Activated CD4-positive, alpha-beta T cell treated with anti-CD3 and anti-CD28 coated beads for 4 hours (primary cell): ENCODE measurements around the gene POFUT2.
A peak's percentile ranks its signal among the peaks of the same experiment; 100 is the strongest.

Experiments used
- DNase-seq, 2 donors: peaks; one replicate each; pipeline ENCODE4 v3.0.0-alpha.2; 2020

POFUT2 gene

DNA sequence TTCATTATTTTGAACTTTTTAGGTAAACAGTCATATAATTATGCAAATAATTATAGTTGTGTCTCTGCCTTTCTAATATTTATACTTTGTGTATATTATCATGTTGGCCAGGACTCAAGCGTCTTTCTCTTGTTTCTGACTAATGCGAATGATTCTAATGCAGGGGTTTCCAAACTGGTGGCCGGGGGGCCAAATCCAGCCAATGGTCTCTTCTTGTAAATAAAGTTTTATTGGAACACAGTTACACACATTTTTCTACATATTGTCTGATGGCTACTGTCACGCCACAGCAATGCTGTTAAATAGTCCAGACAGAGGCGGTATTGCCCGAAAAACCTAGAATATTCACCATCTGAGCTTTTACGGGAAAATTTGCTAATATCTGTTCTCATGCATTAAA lies 8.9 kb upstream of the POFUT2 start:
- DNase-seq = no peak

DNA sequence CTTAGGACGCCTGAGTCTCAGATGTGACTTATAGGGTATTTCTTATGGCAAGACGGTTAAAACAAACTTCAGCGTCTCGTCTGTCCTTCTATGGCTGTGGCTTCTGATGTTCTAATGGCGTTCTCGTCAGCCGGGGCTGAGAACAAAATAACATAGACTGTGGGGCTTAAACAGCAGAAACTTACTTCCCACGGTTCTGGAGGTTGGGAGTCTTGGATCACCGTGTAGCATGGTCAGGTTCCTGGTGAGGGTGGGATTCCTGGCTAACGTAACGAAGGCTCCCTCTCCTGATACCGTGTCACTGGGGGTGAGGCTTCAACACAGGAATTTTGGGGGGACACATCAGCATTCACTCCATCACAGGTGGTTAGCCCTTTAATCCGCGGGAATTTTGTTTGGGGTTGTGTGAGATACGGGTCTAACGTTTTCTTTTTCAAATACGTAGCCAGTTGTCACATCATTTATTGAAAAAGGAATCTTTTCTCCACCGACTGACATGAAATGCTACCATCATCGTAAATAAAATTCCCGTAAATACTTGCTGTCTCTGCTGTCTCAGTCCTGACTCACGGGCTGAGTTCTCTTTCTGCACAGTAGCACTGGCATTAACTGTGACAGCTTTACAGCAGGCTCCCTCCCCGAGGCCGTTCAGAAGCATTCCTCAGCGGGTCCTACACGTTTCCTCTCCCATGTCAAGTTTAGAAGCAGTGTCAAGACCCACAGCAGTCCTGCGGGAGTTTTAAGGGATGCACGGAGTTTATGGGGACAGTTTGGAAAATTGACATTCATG lies 8.1 kb upstream of the POFUT2 start:
- no peak for DNase-seq

DNA sequence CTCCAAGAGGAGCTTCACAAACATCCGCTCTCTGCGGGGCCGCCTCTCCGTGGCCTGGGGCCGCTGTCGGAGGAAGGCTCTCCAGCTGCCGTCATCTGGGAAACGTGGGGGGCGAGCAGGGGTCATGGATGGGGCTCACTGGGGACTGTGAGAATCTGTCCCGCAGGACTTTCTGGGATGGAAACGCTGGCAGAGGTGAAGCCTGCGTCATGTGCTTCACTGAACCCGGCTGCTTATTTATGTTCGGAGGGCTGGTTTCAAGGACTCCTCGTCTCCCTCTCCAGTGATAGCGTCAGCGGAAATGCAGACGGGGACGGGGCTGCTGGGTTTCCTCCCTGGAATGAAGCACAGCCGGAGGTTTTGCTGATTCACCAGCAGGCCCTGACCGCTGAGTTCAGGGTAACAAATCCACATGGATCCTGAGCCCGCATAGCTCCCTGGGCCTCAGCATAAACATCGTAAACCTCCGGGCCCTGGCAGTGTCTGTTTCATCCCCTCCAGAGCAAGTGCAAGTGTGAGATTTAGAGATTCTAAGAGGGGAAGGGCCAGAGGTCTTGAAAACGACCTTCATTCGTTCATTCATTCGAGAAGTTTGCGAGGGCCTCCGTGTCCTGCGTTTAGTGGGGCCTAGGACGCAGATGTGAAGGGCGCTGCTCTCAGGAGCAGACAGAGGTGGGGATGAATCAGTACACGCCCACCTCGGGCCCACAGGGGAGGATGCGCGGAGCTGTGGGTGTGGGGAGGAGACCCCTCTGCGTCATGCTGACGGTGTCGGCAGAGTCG lies 7.0 kb upstream of the POFUT2 start:
- no peak for DNase-seq

DNA sequence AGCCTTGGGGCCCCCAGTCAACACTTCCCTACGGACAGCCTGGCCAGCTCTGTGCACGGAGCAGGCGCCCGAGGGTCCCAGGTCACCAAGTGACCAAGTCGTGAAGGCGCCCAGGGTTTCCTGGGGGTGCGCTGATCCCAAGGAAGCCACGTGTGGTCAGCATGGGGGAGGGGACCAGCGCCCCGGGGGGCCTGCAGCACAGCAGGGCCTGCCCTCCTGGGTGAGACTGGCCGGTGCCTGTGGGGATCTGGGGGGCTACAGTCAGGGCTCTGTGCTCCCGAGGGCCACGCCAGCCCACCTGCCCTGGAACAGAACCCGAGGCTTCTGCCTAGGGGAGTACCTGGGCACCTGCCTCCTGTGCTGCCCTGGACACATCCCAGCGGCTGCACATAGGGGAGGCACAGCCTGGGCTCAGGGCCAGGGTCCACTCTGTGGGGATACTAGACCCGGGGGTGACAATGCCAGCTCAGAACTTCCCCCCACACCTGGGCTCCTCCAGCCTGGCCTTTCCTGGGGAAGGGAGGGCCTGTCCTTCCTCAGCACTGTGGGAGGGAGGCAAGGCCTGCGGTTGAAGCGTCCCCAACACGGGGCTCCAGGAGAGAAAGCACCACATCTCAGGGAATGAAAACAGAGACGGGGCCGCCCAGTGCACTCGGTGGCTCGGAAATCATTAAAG lies 6.2 kb upstream of the POFUT2 start:
- DNase-seq = no peak

DNA sequence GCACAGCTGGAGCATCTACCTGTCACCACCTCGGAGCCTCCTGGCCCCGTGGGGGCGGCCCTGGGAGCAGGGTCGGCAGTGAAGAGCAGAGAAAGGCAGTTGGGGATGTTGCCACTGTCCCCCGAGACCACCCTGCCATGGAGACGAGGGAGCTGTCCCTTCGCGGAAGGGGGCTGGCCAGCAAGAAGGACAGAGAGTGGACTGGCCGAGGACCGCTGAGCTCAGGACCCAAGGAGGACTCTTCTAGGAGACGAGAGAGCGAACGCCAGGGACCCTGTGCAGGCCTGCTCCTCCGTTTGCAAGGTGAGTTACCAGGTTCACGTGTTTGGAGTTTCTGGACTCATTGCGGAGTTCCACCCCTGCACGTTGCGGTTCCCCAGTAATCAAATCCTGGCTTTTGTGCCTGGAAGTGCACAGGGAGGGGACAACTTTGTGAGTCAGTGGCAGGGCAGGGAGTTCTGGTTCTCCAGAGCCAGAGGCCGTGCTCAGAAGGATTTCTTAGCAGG lies 5.6 kb upstream of the POFUT2 start:
- DNase-seq = no peak

DNA sequence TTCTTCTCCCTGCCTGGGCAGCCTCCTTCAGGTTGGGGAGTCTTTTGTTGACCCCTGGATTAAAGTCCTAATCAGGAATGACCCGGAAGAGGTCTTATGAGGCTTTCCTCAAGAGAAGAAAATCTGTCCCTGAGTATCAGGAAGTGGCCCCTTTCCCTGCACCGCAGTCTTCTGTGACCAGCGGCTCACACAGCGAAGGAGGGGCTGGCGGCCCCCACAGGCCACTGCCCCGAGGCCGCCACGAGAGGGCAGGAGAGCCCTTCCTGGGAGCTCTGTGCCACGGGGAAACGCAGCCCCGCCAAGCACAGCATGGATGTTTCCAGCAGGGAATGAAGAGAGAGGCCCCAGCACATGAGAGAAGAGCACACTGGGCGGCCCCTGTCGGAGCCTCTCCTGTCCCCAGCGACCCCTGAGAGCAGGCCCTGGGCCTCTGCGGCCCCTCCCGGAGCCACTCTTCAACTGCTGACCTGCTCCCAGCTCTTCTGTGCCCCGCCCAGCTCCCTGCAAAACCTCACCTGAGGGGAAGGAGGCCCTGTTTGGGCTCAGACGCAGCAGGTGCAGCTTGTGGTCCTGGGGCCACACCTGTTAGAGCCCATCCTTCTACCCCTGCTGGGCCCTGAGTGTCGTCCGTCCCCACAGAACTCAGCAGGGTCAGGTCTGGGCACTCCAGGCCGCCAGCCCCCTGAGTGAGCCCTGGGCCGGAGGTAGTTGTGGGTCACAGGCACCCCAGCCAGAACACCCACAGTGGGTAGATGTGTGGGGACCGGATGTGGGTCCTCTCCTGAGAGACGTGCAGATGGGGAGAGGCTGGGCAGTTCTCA lies 4.9 kb upstream of the POFUT2 start:
- DNase-seq = peak; percentile 69 to 71

DNA sequence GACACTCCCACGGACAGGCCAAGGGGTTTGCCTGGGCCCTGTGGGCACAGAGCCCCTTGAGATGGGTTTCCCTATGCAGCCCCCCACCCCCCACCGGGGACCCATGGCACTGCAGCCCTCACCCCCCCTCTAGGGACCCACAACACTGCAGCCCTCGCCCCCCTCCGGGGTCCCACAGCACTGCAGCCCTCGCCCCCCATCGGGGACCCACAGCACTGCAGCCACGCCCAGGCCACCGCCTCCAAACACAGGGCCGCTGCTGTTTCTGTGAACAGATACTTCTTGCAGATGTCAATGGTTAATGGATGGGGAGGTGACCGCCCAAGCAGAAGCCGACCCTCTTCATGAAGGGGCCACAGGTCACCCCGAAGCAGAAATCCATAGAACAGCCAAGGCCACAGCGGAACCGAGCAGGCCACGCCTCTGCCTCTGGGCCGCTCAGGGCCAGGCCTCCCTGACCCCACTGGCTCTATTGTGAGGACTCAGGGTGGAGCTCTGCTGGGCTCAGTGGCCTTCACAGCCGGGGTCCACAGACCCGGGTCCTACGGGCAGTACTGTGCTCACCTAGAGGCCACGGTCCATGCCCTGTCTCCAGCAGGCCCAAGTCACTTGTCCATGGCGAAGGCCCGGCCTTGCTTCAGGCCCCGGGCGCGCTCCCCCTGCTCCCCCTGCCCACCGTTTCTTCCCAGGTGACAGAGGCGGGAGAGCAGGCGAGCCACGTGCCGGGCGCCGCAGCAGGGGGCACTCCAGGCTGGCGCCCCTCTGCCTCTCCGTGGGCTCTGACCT lies 4.1 kb upstream of the POFUT2 start:
- no peak for DNase-seq

DNA sequence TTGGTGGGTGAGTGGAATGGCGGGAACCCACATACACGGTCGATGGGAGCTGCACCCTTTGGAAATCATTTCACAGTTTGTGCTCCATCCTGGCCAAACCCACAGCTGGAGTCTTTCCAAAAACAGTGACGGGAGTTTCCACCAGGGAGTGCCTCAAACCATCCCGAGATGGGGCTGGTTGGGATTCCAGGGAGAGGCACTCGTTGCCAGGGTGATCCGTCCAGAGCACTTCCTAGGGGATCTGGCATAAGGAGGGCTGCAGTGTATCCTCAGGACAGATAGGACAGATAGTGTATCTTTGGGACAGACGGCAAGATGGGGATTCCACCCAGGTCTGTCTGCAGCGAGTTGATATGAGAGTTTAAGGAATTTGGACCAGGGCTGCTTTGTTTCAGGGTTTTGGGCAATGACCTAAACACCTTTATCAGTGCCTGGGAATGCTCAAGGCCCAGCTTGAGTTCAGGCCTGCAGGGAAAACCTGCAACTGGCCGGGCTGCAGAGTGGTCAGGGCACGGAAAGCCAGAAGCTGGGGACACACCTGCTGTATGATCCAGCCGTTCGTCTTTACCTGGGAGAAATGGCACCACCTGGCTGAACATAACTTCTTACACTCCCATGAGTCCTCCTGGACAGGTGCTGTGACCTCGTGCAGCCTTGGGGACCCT lies 3.4 kb upstream of the POFUT2 start:
- DNase-seq = no peak

DNA sequence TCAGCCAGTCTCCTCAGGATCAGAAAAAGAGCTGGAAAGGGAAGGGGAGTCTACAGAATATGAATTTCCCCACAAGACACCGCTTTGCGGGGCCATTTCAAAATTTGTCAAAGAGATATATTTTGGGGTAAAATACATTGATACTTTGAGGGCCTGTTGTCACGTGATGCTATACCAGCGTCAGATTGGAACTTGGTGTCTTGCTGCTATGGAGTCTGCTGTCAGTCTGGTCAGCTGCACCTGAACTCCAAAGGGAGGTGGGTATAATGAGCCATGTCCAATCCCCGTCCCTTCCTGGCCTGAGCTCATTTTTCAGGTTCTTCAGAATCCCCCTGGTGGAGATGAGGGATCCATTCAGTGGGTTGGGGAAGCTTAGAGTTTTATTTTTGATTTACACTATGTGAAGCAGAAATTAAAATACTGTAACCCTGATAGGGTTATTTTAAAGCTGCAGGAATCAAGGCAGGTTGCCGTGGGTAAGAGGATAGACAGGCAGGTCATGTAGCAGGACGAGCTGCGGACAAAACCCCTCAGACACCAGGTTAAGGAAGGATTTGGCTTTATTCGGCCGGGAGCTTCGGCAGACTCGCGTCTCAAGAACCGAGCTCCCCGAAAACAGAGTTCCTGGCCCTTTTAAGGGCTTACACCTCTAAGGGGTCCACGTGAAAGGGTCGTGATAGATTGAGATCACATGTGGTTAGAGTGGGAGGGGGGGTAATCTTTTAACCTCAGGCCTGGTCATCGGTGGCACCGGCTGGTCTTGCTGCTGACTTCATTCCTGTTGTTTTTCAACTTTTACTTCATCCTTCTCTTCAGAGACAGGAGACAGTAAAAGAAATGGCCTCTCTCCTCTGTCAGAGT lies 2.2 kb upstream of the POFUT2 start:
- no peak for DNase-seq

DNA sequence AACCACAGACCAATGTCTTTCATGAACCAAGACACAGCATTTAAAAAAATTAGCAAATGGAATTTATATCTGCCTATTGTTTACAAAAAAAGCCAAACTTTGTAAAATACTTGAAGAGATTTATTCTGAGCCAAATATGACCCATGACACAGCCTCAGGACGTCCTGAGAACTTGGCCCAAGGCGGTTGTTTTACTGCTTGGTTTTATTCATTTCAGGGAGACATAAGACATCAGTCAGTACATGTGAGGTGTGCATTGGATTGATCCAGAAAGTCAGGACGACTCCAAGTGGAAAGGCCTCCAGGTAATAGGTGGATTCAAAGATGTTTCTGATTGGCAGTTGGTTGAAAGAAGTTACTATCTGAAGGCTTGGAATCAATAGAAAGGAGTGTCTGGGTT lies 1.4 kb upstream of the POFUT2 start:
- no peak for DNase-seq

DNA sequence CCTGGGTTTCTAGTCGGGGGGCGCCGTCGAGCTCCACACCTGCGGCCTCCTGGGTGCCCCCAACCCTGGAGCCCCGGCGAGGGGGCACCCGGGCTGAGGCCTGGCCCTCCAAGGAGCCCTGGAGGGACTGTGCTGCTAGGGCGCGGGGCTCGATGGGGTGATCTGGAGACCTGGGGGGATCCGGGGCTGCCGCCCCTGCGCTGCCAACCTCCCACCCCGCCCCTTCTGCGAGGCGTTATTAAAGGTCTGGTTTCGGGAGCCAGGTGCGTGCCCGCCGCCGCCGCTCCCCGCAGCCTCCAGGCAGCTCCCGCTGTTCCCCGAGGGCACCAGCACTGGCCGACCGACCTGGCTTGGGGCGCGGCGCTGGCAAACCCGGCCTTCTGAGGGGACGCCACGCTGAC lies 746 bp upstream of the POFUT2 start:
- DNase-seq = no peak

DNA sequence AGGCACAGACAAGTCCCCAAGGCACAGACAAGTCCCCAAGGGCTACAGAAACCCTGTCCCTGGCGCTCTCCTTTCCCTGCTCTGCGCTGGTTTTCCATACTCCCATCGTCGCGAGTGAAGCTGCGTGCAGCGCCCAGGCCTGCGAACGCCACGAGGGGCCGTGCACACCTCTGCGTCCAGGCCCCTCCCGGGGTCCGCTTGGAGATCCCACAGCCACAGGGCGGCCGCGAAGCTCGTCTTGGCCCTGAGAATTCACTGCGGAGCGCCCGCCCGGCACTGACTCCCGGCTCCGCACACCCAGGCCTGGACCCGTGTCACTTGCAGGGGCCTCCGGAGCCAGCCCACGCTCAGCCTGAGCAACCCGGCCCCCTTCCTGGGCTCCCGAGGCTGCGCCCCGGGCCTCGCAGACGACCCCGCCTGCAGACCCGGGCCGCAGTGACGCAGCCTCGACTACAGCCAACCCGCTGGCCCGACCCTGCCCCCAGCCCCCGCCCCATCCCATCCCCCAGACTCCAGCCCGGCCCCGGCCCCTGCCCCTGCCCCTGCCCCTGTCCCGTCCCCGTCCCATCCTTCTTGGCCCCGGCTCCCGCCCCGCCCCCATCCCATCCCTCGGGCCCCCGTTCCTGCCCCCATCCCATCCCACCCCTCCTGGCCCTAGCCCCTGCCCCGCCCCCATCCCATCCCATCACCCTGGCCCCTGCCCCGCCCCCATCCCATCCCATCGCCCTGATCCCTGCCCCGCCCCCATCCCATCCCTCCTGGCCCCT lies 841 bp downstream of the POFUT2 start:
- no peak for DNase-seq

DNA sequence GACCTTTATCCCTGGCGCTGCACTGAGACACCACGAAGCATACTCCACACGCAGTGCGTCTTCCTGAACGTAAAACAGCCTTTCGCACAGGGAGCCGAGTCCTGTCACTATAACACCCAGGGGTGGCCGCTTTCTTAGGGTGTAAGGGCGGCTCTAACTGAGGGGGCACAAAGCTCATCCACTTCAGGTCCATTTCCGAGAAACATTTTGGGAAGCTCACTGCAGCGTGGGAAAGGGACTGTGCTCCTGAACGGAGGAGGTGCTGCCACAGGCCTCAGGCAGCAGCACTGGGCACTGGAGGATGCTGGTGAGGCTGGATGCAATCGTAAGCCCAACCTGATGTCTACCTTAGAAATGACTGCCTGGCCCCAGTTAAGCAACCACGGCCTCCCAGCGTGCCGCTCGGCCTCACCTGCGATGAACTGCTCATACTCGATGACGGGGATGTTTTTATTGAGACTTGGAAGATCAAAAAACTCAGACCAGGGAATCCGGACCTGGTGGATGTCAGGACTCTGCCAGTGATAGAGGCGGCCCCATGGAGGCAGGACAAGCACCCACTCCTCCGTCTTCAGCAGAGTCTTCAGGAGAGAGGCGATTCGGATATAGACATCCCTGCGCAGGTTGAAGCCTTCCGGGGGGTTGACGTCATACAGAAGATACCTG lies 2.3 kb downstream of the POFUT2 start:
- DNase-seq = no peak

DNA sequence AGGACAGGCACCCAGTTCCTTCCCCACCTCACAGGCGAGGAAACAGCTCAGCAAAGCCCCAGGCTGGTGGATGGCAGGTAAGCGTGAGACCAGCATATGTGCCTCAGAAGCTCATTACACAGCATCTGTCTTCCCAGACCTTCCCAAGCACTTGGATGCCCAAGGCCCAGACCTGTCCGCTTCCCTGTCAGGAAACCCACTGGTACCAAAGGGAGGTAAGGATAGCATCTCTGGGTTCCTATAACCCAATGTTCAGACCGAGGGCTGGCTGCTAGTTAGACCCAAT lies 3.3 kb downstream of the POFUT2 start:
- no peak for DNase-seq

DNA sequence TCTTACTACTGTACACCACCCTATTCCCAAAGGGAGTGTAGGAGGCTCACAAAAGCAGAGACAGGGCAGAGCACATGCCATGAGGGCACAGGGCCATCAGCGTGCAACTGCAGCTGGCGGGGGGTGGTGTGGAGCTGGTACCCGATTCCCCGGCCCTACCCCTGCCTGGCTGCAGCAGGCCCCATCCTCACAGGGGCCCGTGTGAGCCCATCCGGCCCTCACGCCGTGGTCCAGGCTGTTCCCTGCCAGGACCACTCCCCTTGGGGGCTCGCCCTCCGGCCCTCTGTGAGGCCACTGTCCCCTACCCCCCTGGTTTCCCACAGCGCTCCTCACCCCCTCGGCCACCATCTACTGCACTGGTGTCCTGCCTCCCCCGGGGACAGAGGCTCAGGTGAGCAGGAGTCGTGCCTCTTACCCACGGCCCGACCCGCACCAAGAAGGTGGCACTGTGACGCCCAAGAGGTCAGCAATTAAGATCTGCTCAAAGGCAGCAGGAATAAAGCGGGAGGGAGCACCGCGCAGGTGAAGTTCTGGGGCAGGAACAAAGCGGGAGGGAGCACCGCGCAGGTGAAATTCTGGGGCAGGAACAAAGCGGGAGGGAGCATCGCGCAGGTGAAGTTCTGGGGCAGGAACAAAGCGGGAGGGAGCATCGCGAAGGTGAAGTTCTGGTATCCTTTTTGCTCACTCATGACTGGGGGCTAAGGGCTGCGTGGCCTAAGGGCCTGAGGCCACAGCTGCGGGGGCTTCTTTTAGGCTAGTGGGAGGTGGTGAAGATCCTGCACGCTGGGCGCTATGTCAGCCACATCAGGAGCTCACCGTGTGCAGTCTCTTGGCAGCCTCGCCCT lies 3.9 kb downstream of the POFUT2 start:
- DNase-seq = no peak

DNA sequence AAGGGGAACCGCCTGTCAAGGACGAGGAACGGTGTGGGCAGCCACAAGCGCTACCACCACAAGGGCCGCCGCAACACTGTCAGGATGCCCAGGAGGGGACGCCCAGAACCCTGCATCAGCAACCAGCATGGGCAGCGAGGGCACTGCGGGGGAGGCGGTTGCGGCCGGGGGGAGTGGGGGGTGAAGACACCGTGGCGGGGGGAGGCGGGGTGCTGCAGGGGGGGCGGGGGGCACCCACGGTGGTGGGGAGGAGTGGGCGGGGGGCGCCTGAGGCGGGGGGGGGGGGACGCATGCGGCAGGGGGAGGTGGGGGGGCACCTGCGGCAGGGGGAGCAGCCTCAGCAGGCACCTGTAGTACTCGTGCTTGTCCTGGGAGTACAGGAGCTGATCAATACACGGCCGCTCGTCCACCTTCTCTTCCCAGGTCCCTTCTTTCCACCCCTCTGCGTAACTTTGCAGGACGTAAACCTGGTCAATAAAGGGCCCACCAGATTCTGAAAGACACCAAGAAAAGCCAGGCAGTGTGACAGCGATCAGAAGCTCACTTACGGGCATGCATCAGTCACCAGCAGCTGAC lies 4.6 kb downstream of the POFUT2 start:
- DNase-seq = no peak

DNA sequence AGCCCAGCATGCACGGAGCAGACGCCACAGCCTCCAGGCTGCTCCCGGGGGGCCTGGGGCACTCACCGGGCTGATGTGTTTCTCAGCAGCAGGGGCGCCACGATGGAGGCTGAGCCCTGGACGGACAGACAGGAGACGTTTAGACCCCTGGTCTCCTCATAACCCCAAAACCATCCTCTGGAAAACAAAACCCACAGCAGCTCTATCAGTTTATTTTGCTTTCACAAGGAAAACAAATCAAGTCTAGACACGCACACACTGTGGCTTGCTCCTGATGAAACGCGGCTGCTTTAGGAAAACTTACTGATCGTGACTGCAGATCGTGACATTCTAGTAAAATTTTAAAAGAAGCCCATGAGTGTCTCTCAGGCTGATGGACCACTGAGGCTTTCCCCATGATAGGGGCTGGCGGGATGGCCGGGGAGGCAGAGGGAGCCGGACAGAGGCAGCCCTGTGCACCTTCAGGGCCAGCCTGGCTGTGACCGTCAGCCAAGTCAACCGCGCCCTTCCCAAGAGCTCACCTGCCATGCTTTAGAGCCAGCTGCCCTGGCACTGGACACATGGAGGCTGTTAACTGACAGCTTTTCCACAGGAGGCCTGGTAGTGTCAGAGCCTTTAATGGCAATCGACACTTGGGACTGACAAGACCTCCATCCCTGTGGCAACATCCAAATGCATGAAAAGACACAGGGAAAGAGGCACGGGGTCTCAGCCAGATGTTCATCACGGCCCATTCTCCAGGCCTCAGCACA lies 5.2 kb downstream of the POFUT2 start:
- no peak for DNase-seq
